ENCODE data around the gene EFHD2.
"Not testable (repeated sequence)": the region's sequence is repeated elsewhere in the genome, so short reads cannot be mapped to it uniquely, and the experiment has no call there.

EFHD2 gene

DNA sequence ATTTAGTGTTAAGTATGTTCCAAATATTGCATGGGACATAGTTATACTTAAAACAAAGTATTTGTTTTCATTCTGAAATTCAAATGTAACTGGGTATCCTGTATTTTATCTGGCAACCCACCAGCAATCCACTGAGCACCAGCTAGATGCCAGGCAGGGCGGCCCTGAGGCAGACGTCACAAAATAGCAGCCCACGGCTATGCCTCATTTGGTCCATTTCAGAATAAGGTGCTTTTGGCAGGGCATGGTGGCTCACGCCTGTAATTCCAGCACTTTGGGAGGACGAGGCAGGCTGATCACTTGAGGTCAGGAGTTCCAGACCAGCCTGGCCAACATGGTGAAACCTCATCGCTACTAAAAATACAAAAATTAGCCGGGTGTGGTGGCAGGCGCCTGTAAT, 19.9 kb upstream of the EFHD2 start:
- not testable (repeated sequence) for DNase-seq

DNA sequence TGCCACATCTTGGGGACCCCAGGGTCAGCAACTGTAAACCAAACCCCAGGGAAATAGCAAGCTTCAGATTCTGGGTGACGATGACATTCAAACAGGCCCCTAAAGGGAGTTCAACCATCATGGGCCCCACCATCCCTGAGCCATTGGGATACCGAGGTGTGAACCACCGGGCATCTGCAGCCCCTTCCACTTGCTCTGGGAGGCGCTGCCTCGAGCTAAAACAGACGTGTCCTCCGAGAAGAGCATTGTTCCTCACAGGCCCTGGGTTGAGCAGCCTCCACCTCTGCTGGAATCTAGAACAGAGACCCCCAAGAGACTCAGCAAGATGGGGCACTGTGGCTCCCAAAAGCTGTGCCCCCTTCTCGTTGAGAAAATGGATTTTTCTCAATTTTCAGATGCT, 19.0 kb upstream of the EFHD2 start:
- DNase-seq: no peak

DNA sequence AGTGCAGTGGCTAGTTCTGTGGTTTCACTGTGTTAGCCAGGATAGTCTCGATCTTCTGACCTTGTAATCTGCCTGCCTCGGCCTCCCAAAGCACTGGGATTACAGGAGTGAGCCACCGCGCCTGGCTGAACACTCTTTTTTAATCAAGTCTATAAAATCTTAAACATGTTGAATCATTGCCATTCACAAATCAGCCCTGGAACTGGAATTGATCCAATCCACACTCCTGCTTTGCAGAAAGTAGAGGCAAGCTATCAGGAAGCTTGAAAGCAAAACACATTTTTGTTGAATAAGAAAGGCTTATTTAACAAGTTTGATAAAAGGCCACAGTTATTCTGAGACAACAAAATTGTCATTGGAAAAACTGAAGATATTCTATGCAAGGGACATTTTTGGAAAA, 18.3 kb upstream of the EFHD2 start:
- no peak for DNase-seq

DNA sequence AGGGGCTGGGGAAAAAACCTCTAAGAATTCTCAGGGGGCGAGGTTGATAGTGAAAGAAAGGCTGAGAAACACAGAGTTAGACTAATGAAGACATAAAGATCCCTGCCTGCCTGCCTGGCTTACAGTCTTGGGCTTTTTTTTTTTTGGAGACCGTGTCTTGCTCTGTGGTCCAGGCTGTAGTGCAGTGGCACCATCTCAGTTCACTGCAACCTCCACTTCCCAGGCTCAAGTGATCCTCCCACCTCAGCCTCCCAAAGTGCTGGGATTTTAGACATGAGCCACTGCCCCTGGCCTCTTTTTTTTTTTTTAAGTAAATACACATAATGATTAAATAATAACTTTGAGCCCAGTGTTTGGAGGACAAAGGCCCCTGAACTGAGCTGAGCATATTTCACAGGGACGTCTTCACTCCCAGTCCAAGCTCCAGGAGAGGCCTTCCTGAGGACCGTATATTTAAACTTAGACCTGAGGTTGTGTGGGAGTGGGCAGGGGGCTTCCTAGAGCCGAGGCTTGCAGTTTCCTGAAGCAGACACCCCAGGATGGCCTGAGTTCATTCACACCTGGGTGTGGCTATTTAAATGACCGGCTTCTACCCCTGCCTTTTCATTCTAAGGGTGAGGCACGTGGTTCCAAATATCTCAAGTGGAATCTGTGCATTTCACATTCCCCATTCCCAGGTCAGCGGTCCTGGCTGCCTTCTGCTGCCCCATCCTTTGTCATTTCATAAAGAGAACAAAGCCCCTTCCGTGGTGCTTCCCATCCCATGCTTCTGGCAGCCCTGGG, 16.0 kb upstream of the EFHD2 start:
- DNase-seq: no peak

DNA sequence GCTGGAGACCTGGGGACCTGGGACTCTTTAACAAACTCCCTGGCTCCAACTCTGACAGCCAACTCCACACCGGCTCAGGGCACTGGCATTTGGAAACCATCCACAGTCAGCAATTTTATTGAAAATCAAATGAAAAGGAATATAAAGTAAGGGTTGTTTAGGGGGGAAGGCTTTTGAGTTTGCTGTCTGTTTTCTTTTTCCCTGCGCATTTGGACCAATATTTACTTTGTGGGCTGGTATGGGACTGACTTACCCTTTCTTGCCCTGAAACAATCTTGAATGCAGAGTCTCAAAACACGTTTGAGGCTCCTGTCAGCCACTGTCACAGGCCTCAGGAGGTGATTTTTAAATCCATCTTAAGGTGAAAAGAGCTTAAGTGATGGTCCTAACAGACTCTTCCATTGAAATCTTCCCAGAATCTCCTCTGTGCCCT, 15.4 kb upstream of the EFHD2 start:
- no peak for DNase-seq

- no peak for DNase-seq
These were observed 12.5 kb upstream of the EFHD2 start for GRCh38 chr1:15397236-15397635.

GRCh38 chr1:15399710-15400109, 10.0 kb upstream of the EFHD2 start:
- no peak for DNase-seq

- no peak for DNase-seq
These were observed 9.1 kb upstream of the EFHD2 start for GRCh38 chr1:15400627-15401026.

DNA sequence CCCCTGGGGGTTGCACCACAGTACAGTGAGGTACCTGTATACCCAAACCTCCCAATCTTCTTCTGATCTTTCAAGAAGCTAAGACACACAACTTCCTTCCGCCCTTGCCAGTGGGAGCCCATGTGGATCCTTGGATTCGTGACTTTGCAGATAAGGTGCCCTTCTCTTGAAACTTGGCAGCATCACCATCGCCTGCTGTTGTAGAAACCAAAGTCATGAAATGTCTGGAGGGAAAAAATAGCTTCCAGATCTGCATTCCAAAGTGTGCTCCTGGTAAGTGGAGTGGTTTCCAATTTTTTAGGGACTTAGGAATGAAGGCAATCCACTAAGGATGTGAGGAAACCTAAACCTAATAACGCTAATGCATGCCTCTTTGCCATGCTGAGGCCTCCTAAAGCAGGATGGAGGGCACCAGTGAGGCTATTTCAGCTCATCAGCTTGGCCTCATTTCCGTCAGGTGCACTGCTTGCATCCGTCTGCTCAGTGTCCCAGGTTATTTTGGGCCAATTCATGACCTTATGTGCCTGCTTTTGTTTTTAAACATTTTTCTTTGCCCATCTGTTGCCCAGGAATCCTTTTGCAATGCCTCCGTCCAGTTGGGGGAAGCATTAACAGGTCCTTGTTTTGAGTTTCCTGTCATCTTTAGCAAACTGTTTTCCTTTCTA, 8.2 kb upstream of the EFHD2 start:
- no peak for DNase-seq

- DNase-seq: no peak
These were observed 6.8 kb upstream of the EFHD2 start for GRCh38 chr1:15402809-15403450.

- no peak for DNase-seq
These were observed 5.6 kb upstream of the EFHD2 start for GRCh38 chr1:15403962-15404580.

DNA sequence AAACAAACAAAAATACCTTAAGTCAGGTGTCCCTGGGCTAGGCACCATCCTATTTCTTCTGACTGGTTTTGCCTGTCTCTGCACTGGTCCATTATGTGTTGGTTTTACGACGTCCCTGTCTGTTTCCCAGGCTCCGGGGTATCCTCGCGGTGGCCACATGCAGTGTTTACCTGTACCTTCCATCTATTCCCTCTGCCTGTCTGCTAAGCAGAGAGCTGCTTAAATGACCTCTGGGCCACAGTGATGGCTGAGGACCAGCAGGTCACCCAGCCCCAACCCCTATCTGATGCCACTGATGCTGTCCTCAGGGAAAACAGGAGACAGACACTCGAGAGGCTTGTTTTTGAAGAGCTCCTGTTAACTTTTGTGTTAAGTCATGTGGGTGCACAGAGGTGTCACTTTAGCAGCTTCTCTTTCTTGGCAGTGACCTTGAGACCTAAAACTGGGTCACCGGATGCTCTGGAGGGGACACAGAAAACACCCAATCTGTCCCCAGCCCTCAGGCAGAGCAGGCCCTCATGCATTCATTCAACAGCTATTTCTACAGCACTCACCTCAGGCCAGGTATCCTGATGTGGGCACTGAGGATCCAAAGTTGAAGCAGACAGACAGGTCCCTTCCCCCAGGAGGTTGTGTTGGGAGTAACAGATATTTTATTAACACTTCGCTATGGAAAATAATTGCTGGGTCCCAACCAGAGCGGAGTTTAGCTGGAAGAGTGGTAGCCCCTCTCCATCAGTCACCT, 4.4 kb upstream of the EFHD2 start:
- DNase-seq: no peak

GRCh38 chr1:15406614-15407559, 2.8 kb upstream of the EFHD2 start:
- peak; percentile 65 for DNase-seq

GRCh38 chr1:15407580-15407979, 2.1 kb upstream of the EFHD2 start:
- DNase-seq: no peak

GRCh38 chr1:15408890-15409387, 749 bp upstream of the EFHD2 start:
- DNase-seq: no peak

DNA sequence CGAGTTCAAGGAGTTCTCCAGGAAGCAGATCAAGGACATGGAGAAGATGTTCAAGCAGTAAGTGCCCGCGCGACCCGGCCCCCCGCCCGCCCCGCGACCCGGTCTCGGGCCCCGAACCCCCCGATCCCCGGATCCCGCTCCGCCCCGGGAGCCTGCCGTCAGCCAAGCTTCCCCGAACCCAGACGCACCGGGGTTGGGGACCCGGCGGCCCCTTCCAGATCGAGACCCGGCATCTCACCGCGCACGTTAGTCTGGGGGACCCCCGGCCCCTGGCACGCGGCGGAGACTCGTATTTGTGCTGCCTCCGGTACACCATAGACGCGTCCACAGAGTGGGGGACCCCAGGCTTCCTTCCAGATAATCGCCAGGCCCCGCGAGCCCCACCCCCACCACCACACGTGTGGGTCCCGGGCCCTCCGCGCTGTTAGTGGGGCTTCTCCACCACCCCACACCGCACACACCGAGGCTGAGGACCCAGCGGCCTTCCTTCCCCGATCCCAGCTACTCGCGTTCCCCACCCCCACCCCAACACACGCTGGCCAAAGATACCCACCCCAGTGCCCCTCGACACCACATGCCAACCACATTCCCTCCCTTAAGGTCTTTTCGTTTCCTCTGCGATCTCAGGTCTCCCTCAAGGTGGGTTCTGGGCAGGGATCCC, 665 bp downstream of the EFHD2 start:
- no peak for DNase-seq

DNA sequence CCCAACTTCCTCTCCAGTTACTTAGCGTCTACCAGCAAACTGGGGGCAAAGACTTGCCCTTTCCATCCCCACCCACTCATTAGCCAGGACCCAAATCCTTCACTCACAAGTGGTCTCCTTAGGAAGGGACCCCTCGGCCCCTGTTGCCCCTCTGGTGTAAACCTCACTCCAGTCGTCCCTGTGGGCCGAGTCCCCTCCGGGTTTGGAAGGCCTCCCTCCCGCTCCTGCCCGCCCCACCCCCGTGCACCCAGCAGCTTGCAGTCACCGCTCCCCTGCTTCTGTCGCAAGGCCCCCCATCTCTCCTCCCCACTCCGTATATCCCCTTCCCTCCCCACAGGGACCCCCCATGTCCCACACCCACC, 1.2 kb downstream of the EFHD2 start:
- DNase-seq: no peak

GRCh38 chr1:15411593-15412137, 2.0 kb downstream of the EFHD2 start:
- DNase-seq: no peak

DNA sequence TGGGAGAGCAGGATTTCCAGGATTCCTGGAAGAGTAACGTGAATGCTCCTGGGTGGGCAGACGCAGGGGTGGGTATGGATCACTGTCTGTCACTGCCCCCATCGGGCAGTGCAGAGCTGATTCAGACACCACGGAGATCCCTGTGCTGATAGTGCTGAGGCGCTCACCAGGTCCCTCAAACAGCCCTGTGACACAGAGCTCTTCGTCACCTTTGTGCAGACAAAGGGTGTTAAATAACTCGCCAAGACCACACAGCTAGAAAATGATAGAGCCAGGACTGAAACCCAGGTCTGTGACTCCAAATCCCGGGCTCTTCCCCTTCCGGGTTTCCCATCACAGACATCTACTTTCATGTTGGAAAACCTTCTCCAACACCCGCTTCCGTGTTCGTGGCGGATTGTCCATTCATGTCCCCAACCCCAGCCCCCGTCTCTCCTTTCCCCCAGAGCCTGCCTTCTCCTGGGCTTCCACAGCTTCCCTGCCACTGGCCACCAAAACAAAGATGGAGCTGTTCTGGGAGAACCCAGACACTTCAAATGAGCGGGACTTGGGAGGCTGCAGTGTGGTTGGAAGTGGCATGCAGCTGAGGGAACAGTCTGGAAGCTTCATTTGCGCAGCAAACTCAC, 2.6 kb downstream of the EFHD2 start:
- no peak for DNase-seq

- no peak for DNase-seq
These were observed 3.2 kb downstream of the EFHD2 start for GRCh38 chr1:15412843-15413242.
